ENCODE measurements around the gene KYAT1.

- TF ChIP-seq POLR2AphosphoS5 (IDR thresholded peaks at IDR 0.05; ENCODE audit: borderline replicate concordance, low read depth, low read length) (no peak), EZH2 (IDR thresholded peaks at IDR 0.05) (no peak), FOXP2 (optimal IDR thresholded peaks at IDR 0.05; ENCODE audit: control extremely low read depth, extremely low read length, insufficient read depth) (no peak)
Measured at GRCh38 chr9:128807827-128808226, 73.9 kb downstream of the KYAT1 start.
